HepG2 (cell line): ENCODE results near the gene IDH3G. TPM values are rescaled to one million over a fixed set of nuclear protein-coding genes. Genes with fewer than 3 reads are reported as not detected.

Experiments used
- ATAC-seq: fragments of 200-7000 bp; cut with Tn5 transposase; 3 replicates; pipeline ENCODE4 v1.9.1; 2020; ENCODE audit warnings: mild to moderate bottlenecking, moderate library complexity
- BruUV-seq: library from RNA; stranded (reverse); fragments of 400-500 nt; replicated peaks from 2 replicates; lab custom pipeline; 2021; lab: Mats Ljungman, UMichigan
- CTCF ChIA-PET: fragments of 300-600 bp; formaldehyde crosslinking; extraction: SDS; loops from one replicate; lab custom pipeline; 2021; ENCODE audit warnings: low total read pairs, inconsistent platforms, low intra/inter-chr PET ratio; lab: Yijun Ruan, JAX
- POLR2A ChIA-PET: fragments of 350-600 bp; sonication (Branson Sonifier 250); formaldehyde crosslinking; loops from one replicate; lab custom pipeline; 2020; ENCODE audit warnings: antibody characterized with exemption, inconsistent platforms; lab: Yijun Ruan, JAX
- DNase-seq: peaks from one replicate; pipeline ENCODE4 v3.0.0-alpha.2; 2015; ENCODE audit warnings: low spot score
- FAIRE-seq: peaks from 3 replicates; lab custom pipeline; 2011; peaks lifted over from hg19 to GRCh38; lab: Jason Lieb, UNC
- H2AFZ ChIP-seq: one replicate; pipeline ENCODE4 v1.6.1; 2011; ENCODE audit warnings: low read length, inconsistent platforms
- H3K27ac ChIP-seq: fragments of 300-600 bp; 3 replicates; pipeline ENCODE4 v1.8.0; 2011; ENCODE audit warnings: mixed run types, mild to moderate bottlenecking, mixed read lengths, low read length, inconsistent platforms; ENCODE audit not compliant: insufficient read depth; ENCODE audit errors: extremely low read length
- H3K27me3 ChIP-seq, 2 experiments: fragments of 200-600 bp in 1 of 2; 2 replicates in 1 of 2; 3 replicates in 1 of 2; pipeline versions ENCODE4 v1.6.0 to v1.8.0; 2011; ENCODE audit warnings: low read length in 2 of 2, mild to moderate bottlenecking in 2 of 2, moderate library complexity in 2 of 2, inconsistent platforms in 1 of 2; ENCODE audit not compliant: insufficient read depth in 2 of 2, control insufficient read depth in 1 of 2
- H3K36me3 ChIP-seq, 2 experiments: fragments of 200-600 bp in 1 of 2; replicated peaks in 1 of 2; 2 replicates in 1 of 2; 3 replicates in 1 of 2; pipeline versions ENCODE4 v1.5.1 to v1.8.0; 2011; ENCODE audit warnings: low read length in 2 of 2, inconsistent platforms in 1 of 2; ENCODE audit not compliant: insufficient read depth in 2 of 2, control insufficient read depth in 1 of 2
- H3K4me1 ChIP-seq: 2 replicates; pipeline ENCODE4 v1.5.1; 2012; ENCODE audit warnings: low read length, inconsistent platforms; ENCODE audit not compliant: insufficient read depth
- H3K4me2 ChIP-seq: 2 replicates; pipeline ENCODE4 v1.6.0; 2011; ENCODE audit warnings: low read depth, low read length, inconsistent platforms
- H3K4me3 ChIP-seq, 3 experiments: fragments of 200-600 bp in 1 of 3; sonication (generic), shearing (Covaris generic) in 1 of 3; replicated peaks in 1 of 3; 2 replicates each; pipeline ENCODE4 v1.5.1; 2011 to 2016; ENCODE audit warnings: low read length in 3 of 3, inconsistent platforms in 2 of 3, low read depth in 2 of 3, mild to moderate bottlenecking in 2 of 3, control low read depth in 1 of 3, mixed read lengths in 1 of 3; ENCODE audit not compliant: insufficient read depth in 1 of 3
- H3K79me2 ChIP-seq: one replicate; pipeline ENCODE4 v1.6.1; 2011; ENCODE audit warnings: low read length, inconsistent platforms; ENCODE audit not compliant: insufficient read depth
- H3K9ac ChIP-seq: 2 replicates; pipeline ENCODE4 v1.6.0; 2011; ENCODE audit warnings: mild to moderate bottlenecking, low read depth, low read length, inconsistent platforms; ENCODE audit not compliant: insufficient read depth
- H3K9me3 ChIP-seq: 2 replicates; pipeline ENCODE4 v1.5.1; 2012; ENCODE audit warnings: mild to moderate bottlenecking, low read length
- H4K20me1 ChIP-seq: 2 replicates; pipeline ENCODE4 v1.6.0; 2011; ENCODE audit warnings: inconsistent platforms, mild to moderate bottlenecking, low read length, moderate library complexity; ENCODE audit not compliant: insufficient read depth
- HMG20B ChIP-seq: conservative IDR thresholded peaks from 2 replicates; pipeline ENCODE4 v1.6.1; 2016; ENCODE audit warnings: missing genetic modification reagents, missing compliant biosample characterization
- KLF12 ChIP-seq: sonication (generic); formaldehyde crosslinking; IDR thresholded peaks from 2 replicates; pipeline ENCODE4 v1.4.0; 2020; ENCODE audit warnings: missing genetic modification reagents, borderline replicate concordance
- MAF1 ChIP-seq: sonication (generic); formaldehyde crosslinking; IDR thresholded peaks from 2 replicates; pipeline ENCODE4 v1.5.0; 2020; ENCODE audit warnings: missing genetic modification reagents, borderline replicate concordance
- MYNN ChIP-seq: sonication (generic); formaldehyde crosslinking; IDR thresholded peaks from 2 replicates; pipeline ENCODE4 v1.4.0; 2020; ENCODE audit warnings: mild to moderate bottlenecking, low read depth, missing genetic modification reagents
- SRF ChIP-seq: IDR thresholded peaks from 2 replicates; pipeline ENCODE4 v1.6.1; 2011; ENCODE audit warnings: mild to moderate bottlenecking, low read depth, low read length, moderate library complexity
- TBP ChIP-seq: sonication (generic); formaldehyde crosslinking; IDR thresholded peaks from 2 replicates; pipeline ENCODE4 v1.5.0; 2020; ENCODE audit warnings: missing genetic modification reagents
- ZNF282 ChIP-seq: fragments of 450-650 bp; IDR thresholded peaks from 2 replicates; pipeline ENCODE4 v1.6.1; 2018; ENCODE audit not compliant: partially characterized antibody
- ZNF496 ChIP-seq: sonication (generic); formaldehyde crosslinking; IDR thresholded peaks from 2 replicates; pipeline ENCODE4 v1.8.1; 2023; ENCODE audit warnings: mild to moderate bottlenecking, moderate library complexity, missing genetic modification reagents; ENCODE audit not compliant: insufficient replicate concordance
- WGBS: methylation state at CpG from one replicate; pipeline ENCODE4 v1.1.6; 2017; ENCODE audit warnings: low lambda C conversion rate; 5-methylcytosine and 5-hydroxymethylcytosine counted together
- in situ Hi-C: cut with HindIII; loops from 2 replicates; pipeline ENCODE4 v1.10.0; 2017; ENCODE audit warnings: low pct_unique_long_range_greater_than_20kb; ENCODE audit not compliant: extremely low pct_ligation_motif_present
- intact Hi-C: fragments of 100-400 bp; cut with micrococcal nuclease; formaldehyde crosslinking; loops from one replicate; pipeline ENCODE4 v1.10.0; 2022; ENCODE audit not compliant: unreplicated experiment
- polyA plus RNA-seq, 8 experiments: library from polyadenylated mRNA; depleted of rRNA in 3 of 8; stranded (reverse) in 7 of 8; unstranded in 1 of 8; fragments of >200 nt; fragmentation: Illumina TruSeq in 4 of 8; extraction: Trizol in 4 of 8; gene quantifications; 2 replicates each; pipeline versions ENCODE4 v1.2.1 to v1.2.3, GENCODE V29; 2011 to 2016; ENCODE audit warnings: low read depth in 4 of 8, missing spikeins in 1 of 8, mixed read lengths in 1 of 8; ENCODE audit not compliant: insufficient read depth in 1 of 8
- total RNA-seq, 5 experiments: library from RNA; depleted of rRNA; stranded (reverse); fragments of >200 nt; fragmentation: Illumina TruSeq; extraction: Trizol; gene quantifications; 2 replicates each; pipeline ENCODE4 v1.2.3, GENCODE V29; 2016; ENCODE audit warnings: low read depth in 1 of 5
- TF ChIP-seq, protein P1 (sequence below): sonication (generic); formaldehyde crosslinking; IDR thresholded peaks from 2 replicates; pipeline ENCODE4 v1.4.0; 2020; ENCODE audit warnings: missing genetic modification reagents
- TF ChIP-seq, protein P2 (sequence below): sonication (generic); formaldehyde crosslinking; IDR thresholded peaks from 2 replicates; pipeline ENCODE4 v1.4.0; 2020; ENCODE audit warnings: mild to moderate bottlenecking, missing genetic modification reagents
- TF ChIP-seq, protein P3 (sequence below): sonication (generic); formaldehyde crosslinking; IDR thresholded peaks from 2 replicates; pipeline ENCODE4 v1.5.0; 2020; ENCODE audit warnings: missing genetic modification reagents, mild to moderate bottlenecking, borderline replicate concordance
- TF ChIP-seq, protein P4 (sequence below): sonication (generic); formaldehyde crosslinking; IDR thresholded peaks from 2 replicates; pipeline ENCODE4 v1.5.0; 2020; ENCODE audit warnings: mild to moderate bottlenecking, missing genetic modification reagents, borderline replicate concordance
- TF ChIP-seq, protein P5 (sequence below): sonication (generic); formaldehyde crosslinking; conservative IDR thresholded peaks from 2 replicates; pipeline ENCODE4 v1.8.1; 2023; ENCODE audit warnings: missing genetic modification reagents

The IDH3G gene
- total and polyA plus RNA-seq, 2 of the 13 experiments (the other 11 are each of a cell fraction or from before 2014, with no cell fraction given): 18.7 to 35.5 TPM

DNA sequence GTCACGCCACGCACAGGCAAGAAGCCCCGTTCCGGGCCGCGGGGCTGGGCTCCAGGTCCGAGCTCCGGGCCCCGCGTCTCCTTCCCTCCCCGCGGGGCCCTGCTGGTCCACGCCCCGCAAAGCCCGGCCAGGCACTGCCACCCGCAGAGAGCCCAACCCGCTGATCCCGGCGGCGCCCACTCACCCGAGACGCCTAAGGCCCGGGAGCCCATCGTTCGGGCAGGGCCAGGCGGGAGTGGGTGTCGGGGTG is 35.3 kb upstream of the IDH3G start:
- no peak for DNase-seq
- H3K79me2 ChIP-seq: no peaks in the 10 kb centered on the region
- no CpG with 5 or more reads among the region's 27 CpGs for WGBS
- ChIA-PET CTCF (no interaction called here), POLR2A (no interaction called here)
- H3K4me3 ChIP-seq: no peak overlapping the region
- no peak overlapping the region for H2AFZ ChIP-seq
- H3K9me3 ChIP-seq: no peaks in the 10 kb centered on the region
- ATAC-seq: no peak
- peaks cover 4 to 37% of the 10 kb centered on the region in 2 experiments; a peak in 3 of 5 replicates for H3K27me3 ChIP-seq
- no peaks in the 10 kb centered on the region for H3K4me1 ChIP-seq
- no peaks in the 10 kb centered on the region for H4K20me1 ChIP-seq
- no peak overlapping the region for H3K27ac ChIP-seq
- H3K9ac ChIP-seq: no peak overlapping the region
- intact Hi-C loops (no loop called here), in situ Hi-C loops (no loop called here)
- TF ChIP-seq, protein P1, sequence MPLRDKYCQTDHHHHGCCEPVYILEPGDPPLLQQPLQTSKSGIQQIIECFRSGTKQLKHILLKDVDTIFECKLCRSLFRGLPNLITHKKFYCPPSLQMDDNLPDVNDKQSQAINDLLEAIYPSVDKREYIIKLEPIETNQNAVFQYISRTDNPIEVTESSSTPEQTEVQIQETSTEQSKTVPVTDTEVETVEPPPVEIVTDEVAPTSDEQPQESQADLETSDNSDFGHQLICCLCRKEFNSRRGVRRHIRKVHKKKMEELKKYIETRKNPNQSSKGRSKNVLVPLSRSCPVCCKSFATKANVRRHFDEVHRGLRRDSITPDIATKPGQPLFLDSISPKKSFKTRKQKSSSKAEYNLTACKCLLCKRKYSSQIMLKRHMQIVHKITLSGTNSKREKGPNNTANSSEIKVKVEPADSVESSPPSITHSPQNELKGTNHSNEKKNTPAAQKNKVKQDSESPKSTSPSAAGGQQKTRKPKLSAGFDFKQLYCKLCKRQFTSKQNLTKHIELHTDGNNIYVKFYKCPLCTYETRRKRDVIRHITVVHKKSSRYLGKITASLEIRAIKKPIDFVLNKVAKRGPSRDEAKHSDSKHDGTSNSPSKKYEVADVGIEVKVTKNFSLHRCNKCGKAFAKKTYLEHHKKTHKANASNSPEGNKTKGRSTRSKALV (CRISPR knock-in tag): no peak
- TF ChIP-seq SRF (no peak), KLF12 (no peak), ZNF496 (no peak), ZNF282 (no peak), HMG20B (CRISPR knock-in tag) (no peak), MYNN (CRISPR knock-in tag) (no peak), MAF1 (CRISPR knock-in tag) (no peak), TBP (no peak)
- TF ChIP-seq, protein P2, sequence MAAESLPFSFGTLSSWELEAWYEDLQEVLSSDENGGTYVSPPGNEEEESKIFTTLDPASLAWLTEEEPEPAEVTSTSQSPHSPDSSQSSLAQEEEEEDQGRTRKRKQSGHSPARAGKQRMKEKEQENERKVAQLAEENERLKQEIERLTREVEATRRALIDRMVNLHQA (CRISPR knock-in tag): no peak
- TF ChIP-seq, protein P3, sequence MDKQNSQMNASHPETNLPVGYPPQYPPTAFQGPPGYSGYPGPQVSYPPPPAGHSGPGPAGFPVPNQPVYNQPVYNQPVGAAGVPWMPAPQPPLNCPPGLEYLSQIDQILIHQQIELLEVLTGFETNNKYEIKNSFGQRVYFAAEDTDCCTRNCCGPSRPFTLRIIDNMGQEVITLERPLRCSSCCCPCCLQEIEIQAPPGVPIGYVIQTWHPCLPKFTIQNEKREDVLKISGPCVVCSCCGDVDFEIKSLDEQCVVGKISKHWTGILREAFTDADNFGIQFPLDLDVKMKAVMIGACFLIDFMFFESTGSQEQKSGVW (CRISPR knock-in tag): no peak
- TF ChIP-seq, protein P4, sequence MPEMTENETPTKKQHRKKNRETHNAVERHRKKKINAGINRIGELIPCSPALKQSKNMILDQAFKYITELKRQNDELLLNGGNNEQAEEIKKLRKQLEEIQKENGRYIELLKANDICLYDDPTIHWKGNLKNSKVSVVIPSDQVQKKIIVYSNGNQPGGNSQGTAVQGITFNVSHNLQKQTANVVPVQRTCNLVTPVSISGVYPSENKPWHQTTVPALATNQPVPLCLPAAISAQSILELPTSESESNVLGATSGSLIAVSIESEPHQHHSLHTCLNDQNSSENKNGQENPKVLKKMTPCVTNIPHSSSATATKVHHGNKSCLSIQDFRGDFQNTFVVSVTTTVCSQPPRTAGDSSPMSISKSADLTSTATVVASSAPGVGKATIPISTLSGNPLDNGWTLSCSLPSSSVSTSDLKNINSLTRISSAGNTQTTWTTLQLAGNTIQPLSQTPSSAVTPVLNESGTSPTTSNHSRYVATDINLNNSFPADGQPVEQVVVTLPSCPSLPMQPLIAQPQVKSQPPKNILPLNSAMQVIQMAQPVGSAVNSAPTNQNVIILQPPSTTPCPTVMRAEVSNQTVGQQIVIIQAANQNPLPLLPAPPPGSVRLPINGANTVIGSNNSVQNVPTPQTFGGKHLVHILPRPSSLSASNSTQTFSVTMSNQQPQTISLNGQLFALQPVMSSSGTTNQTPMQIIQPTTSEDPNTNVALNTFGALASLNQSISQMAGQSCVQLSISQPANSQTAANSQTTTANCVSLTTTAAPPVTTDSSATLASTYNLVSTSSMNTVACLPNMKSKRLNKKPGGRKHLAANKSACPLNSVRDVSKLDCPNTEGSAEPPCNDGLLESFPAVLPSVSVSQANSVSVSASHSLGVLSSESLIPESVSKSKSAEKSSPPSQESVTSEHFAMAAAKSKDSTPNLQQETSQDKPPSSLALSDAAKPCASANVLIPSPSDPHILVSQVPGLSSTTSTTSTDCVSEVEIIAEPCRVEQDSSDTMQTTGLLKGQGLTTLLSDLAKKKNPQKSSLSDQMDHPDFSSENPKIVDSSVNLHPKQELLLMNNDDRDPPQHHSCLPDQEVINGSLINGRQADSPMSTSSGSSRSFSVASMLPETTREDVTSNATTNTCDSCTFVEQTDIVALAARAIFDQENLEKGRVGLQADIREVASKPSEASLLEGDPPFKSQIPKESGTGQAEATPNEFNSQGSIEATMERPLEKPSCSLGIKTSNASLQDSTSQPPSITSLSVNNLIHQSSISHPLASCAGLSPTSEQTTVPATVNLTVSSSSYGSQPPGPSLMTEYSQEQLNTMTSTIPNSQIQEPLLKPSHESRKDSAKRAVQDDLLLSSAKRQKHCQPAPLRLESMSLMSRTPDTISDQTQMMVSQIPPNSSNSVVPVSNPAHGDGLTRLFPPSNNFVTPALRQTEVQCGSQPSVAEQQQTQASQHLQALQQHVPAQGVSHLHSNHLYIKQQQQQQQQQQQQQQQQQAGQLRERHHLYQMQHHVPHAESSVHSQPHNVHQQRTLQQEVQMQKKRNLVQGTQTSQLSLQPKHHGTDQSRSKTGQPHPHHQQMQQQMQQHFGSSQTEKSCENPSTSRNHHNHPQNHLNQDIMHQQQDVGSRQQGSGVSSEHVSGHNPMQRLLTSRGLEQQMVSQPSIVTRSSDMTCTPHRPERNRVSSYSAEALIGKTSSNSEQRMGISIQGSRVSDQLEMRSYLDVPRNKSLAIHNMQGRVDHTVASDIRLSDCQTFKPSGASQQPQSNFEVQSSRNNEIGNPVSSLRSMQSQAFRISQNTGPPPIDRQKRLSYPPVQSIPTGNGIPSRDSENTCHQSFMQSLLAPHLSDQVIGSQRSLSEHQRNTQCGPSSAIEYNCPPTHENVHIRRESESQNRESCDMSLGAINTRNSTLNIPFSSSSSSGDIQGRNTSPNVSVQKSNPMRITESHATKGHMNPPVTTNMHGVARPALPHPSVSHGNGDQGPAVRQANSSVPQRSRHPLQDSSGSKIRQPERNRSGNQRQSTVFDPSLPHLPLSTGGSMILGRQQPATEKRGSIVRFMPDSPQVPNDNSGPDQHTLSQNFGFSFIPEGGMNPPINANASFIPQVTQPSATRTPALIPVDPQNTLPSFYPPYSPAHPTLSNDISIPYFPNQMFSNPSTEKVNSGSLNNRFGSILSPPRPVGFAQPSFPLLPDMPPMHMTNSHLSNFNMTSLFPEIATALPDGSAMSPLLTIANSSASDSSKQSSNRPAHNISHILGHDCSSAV (CRISPR knock-in tag): no peak
- TF ChIP-seq, protein P5, sequence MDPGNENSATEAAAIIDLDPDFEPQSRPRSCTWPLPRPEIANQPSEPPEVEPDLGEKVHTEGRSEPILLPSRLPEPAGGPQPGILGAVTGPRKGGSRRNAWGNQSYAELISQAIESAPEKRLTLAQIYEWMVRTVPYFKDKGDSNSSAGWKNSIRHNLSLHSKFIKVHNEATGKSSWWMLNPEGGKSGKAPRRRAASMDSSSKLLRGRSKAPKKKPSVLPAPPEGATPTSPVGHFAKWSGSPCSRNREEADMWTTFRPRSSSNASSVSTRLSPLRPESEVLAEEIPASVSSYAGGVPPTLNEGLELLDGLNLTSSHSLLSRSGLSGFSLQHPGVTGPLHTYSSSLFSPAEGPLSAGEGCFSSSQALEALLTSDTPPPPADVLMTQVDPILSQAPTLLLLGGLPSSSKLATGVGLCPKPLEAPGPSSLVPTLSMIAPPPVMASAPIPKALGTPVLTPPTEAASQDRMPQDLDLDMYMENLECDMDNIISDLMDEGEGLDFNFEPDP (CRISPR knock-in tag): no peak
- no peak overlapping the region for H3K4me2 ChIP-seq
- no peak for FAIRE-seq
- no TSS peak for BruUV-seq
- H3K36me3 ChIP-seq: no peaks in the 10 kb centered on the region
